Left lung (tissue), 10 donors: ENCODE measurements around the gene PCNX1. TPM values are rescaled to one million over a fixed set of nuclear protein-coding genes. Genes with fewer than 3 reads are reported as not detected.

Experiments
- ATAC-seq: fragments of 200-7000 bp; cut with Tn5 transposase; one replicate; pipeline ENCODE4 v1.9.1; 2020; ENCODE audit warnings: moderate library complexity
- DNase-seq, 4 donors: peaks; one replicate each; pipeline ENCODE4 v3.0.0-alpha.2; 2013 to 2020
- H3K27ac ChIP-seq, 2 donors: fragments of 200-600 bp; sonication (generic) in 1 of 2; one replicate each; pipeline versions ENCODE4 v1.5.0 to v1.8.0; 2020 to 2021
- H3K27me3 ChIP-seq, 2 donors: fragments of 200-600 bp; sonication (generic) in 1 of 2; one replicate each; pipeline versions ENCODE4 v1.5.0 to v1.8.0; 2020 to 2021
- H3K36me3 ChIP-seq, 2 donors: fragments of 200-600 bp; sonication (generic) in 1 of 2; one replicate each; pipeline versions ENCODE4 v1.5.0 to v1.8.0; 2020 to 2021
- H3K4me1 ChIP-seq, 2 donors: fragments of 200-600 bp; one replicate each; pipeline ENCODE4 v1.8.0; 2021
- H3K4me3 ChIP-seq, 2 donors: fragments of 200-600 bp; sonication (generic) in 1 of 2; one replicate each; pipeline versions ENCODE4 v1.5.0 to v1.8.0; 2020 to 2021; ENCODE audit warnings: mild to moderate bottlenecking in 1 of 2
- H3K9me3 ChIP-seq, 2 donors: fragments of 200-600 bp; sonication (generic) in 1 of 2; one replicate each; pipeline versions ENCODE4 v1.5.0 to v1.8.0; 2020 to 2021
- CTCF ChIP-seq, 2 donors: fragments of 200-600 bp; sonication (generic) in 1 of 2; IDR thresholded peaks; one replicate each; pipeline versions ENCODE4 v1.5.0 to v1.8.0; 2021; ENCODE audit warnings: antibody characterized with exemption in 2 of 2
- intact Hi-C, 2 donors: fragments of 100-400 bp; cut with DNase I; formaldehyde crosslinking; loops; one replicate each; pipeline versions ENCODE4 v1.11.2 to v1.14.2; 2022
- polyA plus RNA-seq, 6 donors: library from polyadenylated mRNA; unstranded; fragments of 120-200 nt; gene quantifications; one replicate each; pipeline ENCODE4 v1.2.1, GENCODE V29; 2013; ENCODE audit not compliant: insufficient read length in 6 of 6
- total RNA-seq, 2 donors: library from RNA; stranded (reverse); fragmentation: NEBNext Ultra II Directional; extraction: Animal tissue kit (Norgen Biotek cat#: 25700); gene quantifications; one replicate each; pipeline ENCODE4 v1.2.1, GENCODE V29; 2021
- donor health status: DM: no; HTN: yes; CAD: no.
- donor health status: DM: no; HTN: no; CAD: no.

The PCNX1 gene
- total and polyA plus RNA-seq, 8 donors = 36.9 to 65.8 (median 49.6) TPM

GRCh38 chr14:71094722-71095121 lies 187.5 kb downstream of the PCNX1 start:
- ATAC-seq = no peak
- peaks cover 0 to 6% of the 10 kb centered on the region in 2 donors for H3K9me3 ChIP-seq
- intact Hi-C loops = no loop called here
- TF ChIP-seq CTCF (IDR thresholded peaks at IDR 0.05) = no peak
- no peak for DNase-seq
- no peaks in the 10 kb centered on the region for H3K27me3 ChIP-seq
- H3K4me1 ChIP-seq = no peaks in the 10 kb centered on the region
- no peak overlapping the region for H3K4me3 ChIP-seq
- H3K27ac ChIP-seq = no peak overlapping the region
- H3K36me3 ChIP-seq = peaks cover 0 to 44% of the 10 kb centered on the region in 2 donors

GRCh38 chr14:71096947-71097346 lies 189.7 kb downstream of the PCNX1 start:
- Histone ChIP-seq H3K4me3 (no peak overlapping the region), H3K4me1 (no peaks in the 10 kb centered on the region), H3K9me3 (peaks cover 0 to 6% of the 10 kb centered on the region in 2 donors), H3K27me3 (no peaks in the 10 kb centered on the region), H3K27ac (no peak overlapping the region), H3K36me3 (peaks cover 0 to 25% of the 10 kb centered on the region in 2 donors)
- DNase-seq (no peak), ATAC-seq (no peak)
- no peak for TF ChIP-seq CTCF (IDR thresholded peaks at IDR 0.05)
- intact Hi-C loops = no loop called here

GRCh38 chr14:71103662-71104484 lies 196.6 kb downstream of the PCNX1 start:
- intact Hi-C loops = no loop called here
- Histone ChIP-seq H3K36me3 (peaks cover 0 to 72% of the 10 kb centered on the region in 2 donors), H3K4me1 (no peaks in the 10 kb centered on the region), H3K27me3 (no peaks in the 10 kb centered on the region), H3K4me3 (no peak overlapping the region), H3K27ac (no peak overlapping the region), H3K9me3 (no peaks in the 10 kb centered on the region)
- DNase-seq (peak in 2 of 4 donors; percentile 18 to 57), ATAC-seq (peak; percentile 89)
- peak; percentile 68 to 69 for TF ChIP-seq CTCF (IDR thresholded peaks at IDR 0.05)

- Histone ChIP-seq H3K4me3 (no peak overlapping the region), H3K4me1 (no peaks in the 10 kb centered on the region), H3K27me3 (no peaks in the 10 kb centered on the region), H3K27ac (no peak overlapping the region), H3K36me3 (peaks cover 0 to 85% of the 10 kb centered on the region in 2 donors), H3K9me3 (no peaks in the 10 kb centered on the region)
- DNase-seq (no peak), ATAC-seq (no peak)
- TF ChIP-seq CTCF (IDR thresholded peaks at IDR 0.05) = no peak
- intact Hi-C loops = no loop called here
These were observed 197.9 kb downstream of the PCNX1 start for GRCh38 chr14:71105177-71105576.

- DNase-seq = no peak
- no peak for ATAC-seq
- Histone ChIP-seq H3K4me1 (no peaks in the 10 kb centered on the region), H3K27me3 (no peaks in the 10 kb centered on the region), H3K4me3 (no peak overlapping the region), H3K27ac (no peak overlapping the region), H3K36me3 (peaks cover 0 to 90% of the 10 kb centered on the region in 2 donors), H3K9me3 (no peaks in the 10 kb centered on the region)
- TF ChIP-seq CTCF (IDR thresholded peaks at IDR 0.05) = no peak
- intact Hi-C loops = no loop called here
These were observed 200.7 kb downstream of the PCNX1 start for GRCh38 chr14:71107921-71108320.
